H9 (cell line): ENCODE results near the gene COL8A2. TPM values are rescaled to one million over a fixed set of nuclear protein-coding genes. Genes with fewer than 3 reads are reported as not detected.

Source experiments
- DNase-seq: peaks from one replicate; pipeline ENCODE4 v3.0.0-alpha.2; 2017
- H2AFZ ChIP-seq: one replicate; pipeline ENCODE4 v1.6.1; 2013; ENCODE audit warnings: mild to moderate bottlenecking, low read length, control low read depth, moderate library complexity
- H2AK5ac ChIP-seq: 2 replicates; pipeline ENCODE4 v1.6.1; 2013; ENCODE audit warnings: low read length, control low read depth, mixed read lengths; ENCODE audit not compliant: insufficient read length
- H2BK120ac ChIP-seq: one replicate; pipeline ENCODE4 v1.6.1; 2013; ENCODE audit warnings: low read depth, mild to moderate bottlenecking, low read length, control low read depth, inconsistent platforms; ENCODE audit not compliant: poor library complexity, severe bottlenecking
- H2BK12ac ChIP-seq: 2 replicates; pipeline ENCODE4 v1.6.1; 2013; ENCODE audit warnings: low read length, control low read depth, mixed read lengths, low read depth; ENCODE audit not compliant: insufficient read length
- H2BK15ac ChIP-seq: 2 replicates; pipeline ENCODE4 v1.6.1; 2013; ENCODE audit warnings: low read depth, low read length, control low read depth
- H2BK20ac ChIP-seq: one replicate; pipeline ENCODE4 v1.6.1; 2013; ENCODE audit warnings: low read depth, mild to moderate bottlenecking, low read length, control low read depth, inconsistent platforms; ENCODE audit not compliant: poor library complexity, severe bottlenecking
- H2BK5ac ChIP-seq: 2 replicates; pipeline ENCODE4 v1.6.1; 2013; ENCODE audit warnings: low read length, control low read depth, mixed read lengths; ENCODE audit not compliant: insufficient read length
- H3K14ac ChIP-seq: 2 replicates; pipeline ENCODE4 v1.6.1; 2013; ENCODE audit warnings: low read length, control low read depth; ENCODE audit not compliant: insufficient read depth
- H3K18ac ChIP-seq: 2 replicates; pipeline ENCODE4 v1.6.1; 2013; ENCODE audit warnings: low read depth, mild to moderate bottlenecking, mixed read lengths, low read length, control low read depth; ENCODE audit not compliant: insufficient read length
- H3K23ac ChIP-seq: 2 replicates; pipeline ENCODE4 v1.6.1; 2013; ENCODE audit warnings: low read length, control low read depth, mixed read lengths, low read depth; ENCODE audit not compliant: insufficient read length
- H3K23me2 ChIP-seq: 2 replicates; pipeline ENCODE4 v1.6.1; 2013; ENCODE audit warnings: low read depth, mild to moderate bottlenecking, mixed read lengths, low read length, control low read depth; ENCODE audit not compliant: insufficient read length, poor library complexity, severe bottlenecking
- H3K27ac ChIP-seq: 2 replicates; pipeline ENCODE4 v1.5.1; 2013; ENCODE audit warnings: low read length, control low read depth, mixed read lengths, low read depth; ENCODE audit not compliant: insufficient read length
- H3K27me3 ChIP-seq: 2 replicates; pipeline ENCODE4 v1.6.1; 2013; ENCODE audit warnings: low read length, control low read depth, inconsistent platforms; ENCODE audit not compliant: insufficient read depth
- H3K4ac ChIP-seq: 2 replicates; pipeline ENCODE4 v1.6.1; 2013; ENCODE audit warnings: low read depth, mild to moderate bottlenecking, control low read depth, inconsistent platforms, low read length, moderate library complexity
- H3K4me1 ChIP-seq: 2 replicates; pipeline ENCODE4 v1.6.1; 2013; ENCODE audit warnings: low read length, control low read depth, inconsistent platforms; ENCODE audit not compliant: insufficient read depth
- H3K4me2 ChIP-seq: 2 replicates; pipeline ENCODE4 v1.6.1; 2013; ENCODE audit warnings: low read length, control low read depth, mixed read lengths; ENCODE audit not compliant: insufficient read length, insufficient read depth
- H3K56ac ChIP-seq: 2 replicates; pipeline ENCODE4 v1.6.1; 2013; ENCODE audit warnings: low read depth, mild to moderate bottlenecking, mixed read lengths, low read length, control low read depth; ENCODE audit not compliant: insufficient read length
- H3K79me1 ChIP-seq: 2 replicates; pipeline ENCODE4 v1.6.1; 2013; ENCODE audit warnings: low read depth, mild to moderate bottlenecking, moderate library complexity, low read length, control low read depth, inconsistent platforms; ENCODE audit not compliant: insufficient read depth, poor library complexity, severe bottlenecking
- H3K79me2 ChIP-seq: 2 replicates; pipeline ENCODE4 v1.6.1; 2013; ENCODE audit warnings: low read length, control low read depth, inconsistent platforms; ENCODE audit not compliant: insufficient read depth
- H3K9ac ChIP-seq: 2 replicates; pipeline ENCODE4 v1.6.1; 2013; ENCODE audit warnings: low read length, control low read depth, mixed read lengths; ENCODE audit not compliant: insufficient read length; ENCODE audit errors: extremely low read depth
- H3K9me3 ChIP-seq: one replicate; pipeline ENCODE4 v1.6.1; 2013; ENCODE audit warnings: low read depth, low read length, inconsistent platforms; ENCODE audit not compliant: control insufficient read depth
- H3T11ph ChIP-seq: one replicate; pipeline ENCODE4 v1.6.1; 2013; ENCODE audit warnings: mild to moderate bottlenecking, low read length, control low read depth, inconsistent platforms
- H4K20me1 ChIP-seq: one replicate; pipeline ENCODE4 v1.6.1; 2013; ENCODE audit not compliant: control insufficient read depth, insufficient read length, insufficient read depth
- H4K5ac ChIP-seq: 2 replicates; pipeline ENCODE4 v1.6.1; 2013; ENCODE audit warnings: low read depth, mild to moderate bottlenecking, mixed read lengths, low read length, control low read depth; ENCODE audit not compliant: insufficient read length
- H4K8ac ChIP-seq: replicated peaks from 2 replicates; pipeline ENCODE4 v1.6.1; 2013; ENCODE audit warnings: low read length, control low read depth, mixed read lengths, low read depth; ENCODE audit not compliant: insufficient read length
- H4K91ac ChIP-seq: 2 replicates; pipeline ENCODE4 v1.6.1; 2013; ENCODE audit warnings: low read depth, mild to moderate bottlenecking, moderate library complexity, mixed read lengths, low read length, control low read depth; ENCODE audit not compliant: insufficient read length
- H3K27ac Mint-ChIP-seq, 3 experiments: 2 replicates in 2 of 3; 3 replicates in 1 of 3; pipeline ENCODE4 v1.8.0; 2020 to 2021; ENCODE audit warnings: mixed read lengths in 3 of 3, mild to moderate bottlenecking in 1 of 3, moderate library complexity in 1 of 3
- H3K27me3 Mint-ChIP-seq: 2 replicates; pipeline ENCODE4 v1.8.0; 2021; ENCODE audit warnings: low read depth, mild to moderate bottlenecking, moderate library complexity, mixed read lengths
- H3K36me3 Mint-ChIP-seq, 3 experiments: 2 replicates in 2 of 3; 3 replicates in 1 of 3; pipeline ENCODE4 v1.8.0; 2020 to 2021; ENCODE audit warnings: low read depth in 3 of 3, mixed read lengths in 3 of 3; ENCODE audit not compliant: insufficient read depth in 1 of 3
- H3K4me1 Mint-ChIP-seq, 2 experiments: 2 replicates each; pipeline ENCODE4 v1.8.0; 2020; ENCODE audit warnings: mixed read lengths in 2 of 2
- H3K4me3 Mint-ChIP-seq, 2 experiments: 2 replicates in 1 of 2; 3 replicates in 1 of 2; pipeline ENCODE4 v1.8.0; 2020 to 2021; ENCODE audit warnings: mild to moderate bottlenecking in 2 of 2, mixed read lengths in 2 of 2, moderate library complexity in 1 of 2
- H3K9me3 Mint-ChIP-seq, 2 experiments: 2 replicates in 1 of 2; 3 replicates in 1 of 2; pipeline ENCODE4 v1.8.0; 2020; ENCODE audit warnings: mild to moderate bottlenecking in 2 of 2, mixed read lengths in 2 of 2, moderate library complexity in 1 of 2
- CTCF ChIP-seq: fragments of 200-600 bp; sonication (generic); conservative IDR thresholded peaks from 3 replicates; pipeline ENCODE4 v1.8.0; 2021; ENCODE audit warnings: antibody characterized with exemption, mild to moderate bottlenecking
- WGBS: extraction: QIAGEN DNeasy Blood & Tissue Kit; methylation state at CpG from one replicate; pipeline ENCODE4 v1.1.7; 2013; ENCODE audit warnings: missing lambda C conversion rate, low lambda C conversion rate, mixed read lengths; ENCODE audit not compliant: insufficient read length; ENCODE audit errors: extremely low coverage; 5-methylcytosine and 5-hydroxymethylcytosine counted together
- total RNA-seq: library from RNA; stranded (reverse); gene quantifications from 2 replicates; pipeline ENCODE4 v1.2.1, GENCODE V29; 2021

Gene COL8A2
- total RNA-seq, 1 experiment from 2014 or later = 1.5 TPM

- Histone ChIP-seq H3K18ac (no peak overlapping the region), H2BK20ac (no peak overlapping the region), H2BK15ac (no peak overlapping the region), H3K14ac (no peak overlapping the region), H3K27ac (no peak overlapping the region), H2AK5ac (no peak overlapping the region), H3K79me1 (no peaks in the 10 kb centered on the region), H3K4me2 (no peak overlapping the region), H4K91ac (no peak overlapping the region), H3K56ac (no peak overlapping the region), H2BK12ac (no peak overlapping the region), H3K23me2 (no peaks in the 10 kb centered on the region), H3K27me3 (no peaks in the 10 kb centered on the region), H3K4ac (no peak overlapping the region), H2BK120ac (no peak overlapping the region), H2BK5ac (no peak overlapping the region), H3K4me1 (0 out of 2 replicates have a peak, but pooled peaks cover 2% of the 10 kb centered on the region), H3T11ph (no peak overlapping the region), H4K8ac (no peak overlapping the region), H3K79me2 (no peaks in the 10 kb centered on the region), H3K9ac (no peak overlapping the region), H2AFZ (no peak overlapping the region), H4K20me1 (no peaks in the 10 kb centered on the region), H3K9me3 (no peaks in the 10 kb centered on the region), H4K5ac (no peak overlapping the region), H3K23ac (no peak overlapping the region)
- H3K9me3 Mint-ChIP-seq = no peaks in the 10 kb centered on the region
- peaks cover 6 to 12% of the 10 kb centered on the region in 2 experiments for H3K4me1 Mint-ChIP-seq
- no peaks in the 10 kb centered on the region; the same call in 1 of the 2 replicates for H3K27me3 Mint-ChIP-seq
- no peak overlapping the region for H3K4me3 Mint-ChIP-seq
- WGBS = no CpG with 5 or more reads among the region's 6 CpGs
- no peak for DNase-seq
- H3K27ac Mint-ChIP-seq = no peak overlapping the region
- TF ChIP-seq CTCF = no peak
- peaks cover 3 to 23% (median 12%) of the 10 kb centered on the region in 3 experiments; a peak in 6 of 7 replicates for H3K36me3 Mint-ChIP-seq
These were observed 9.0 kb upstream of the COL8A2 start for GRCh38 chr1:36134031-36134430.
